Measurements from ENCODE around the gene SUFU.

DNA sequence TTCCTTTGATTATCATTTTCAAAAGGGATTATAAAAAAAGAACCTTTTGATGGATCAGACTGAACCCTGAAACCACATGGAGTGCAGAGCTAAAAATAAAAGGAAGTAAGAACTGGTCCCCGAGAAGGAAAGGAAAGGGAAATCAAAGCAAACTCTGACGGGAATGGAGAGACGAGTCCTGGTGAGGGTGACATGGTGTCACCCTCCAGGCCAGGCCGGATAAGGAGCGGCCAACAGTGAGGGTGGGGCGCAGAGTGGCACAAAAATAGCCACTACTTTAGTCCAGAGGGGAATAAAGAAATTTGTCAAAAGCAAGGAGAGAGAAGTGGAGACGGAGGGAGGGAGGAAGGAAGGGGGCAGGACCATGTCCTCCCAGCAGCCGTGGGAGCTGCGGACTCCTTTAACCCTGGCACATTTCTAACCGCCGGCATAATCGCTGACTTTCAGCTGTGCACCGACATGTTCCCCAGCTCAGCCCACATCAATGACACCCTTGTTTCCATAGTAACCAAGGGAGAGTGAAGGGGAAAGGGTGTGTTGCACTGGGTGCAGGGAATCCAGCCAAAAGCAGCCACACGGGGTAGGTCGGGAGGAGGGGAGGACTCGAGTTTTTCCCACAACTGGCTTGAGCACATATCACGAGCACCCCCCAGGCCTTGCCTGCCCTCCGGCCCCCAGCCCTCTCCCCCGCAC lies 170.2 kb downstream of the SUFU start:
- TF ChIP-seq GATA3 (IDR thresholded peaks at IDR 0.05; ENCODE audit: low read depth, low read length) (no peak), GATA2 (IDR thresholded peaks at IDR 0.05; ENCODE audit: low read depth, low read length) (no peak)

Data from SH-SY5Y (cell line).